ENCODE results near the gene SPEM3.

DNA sequence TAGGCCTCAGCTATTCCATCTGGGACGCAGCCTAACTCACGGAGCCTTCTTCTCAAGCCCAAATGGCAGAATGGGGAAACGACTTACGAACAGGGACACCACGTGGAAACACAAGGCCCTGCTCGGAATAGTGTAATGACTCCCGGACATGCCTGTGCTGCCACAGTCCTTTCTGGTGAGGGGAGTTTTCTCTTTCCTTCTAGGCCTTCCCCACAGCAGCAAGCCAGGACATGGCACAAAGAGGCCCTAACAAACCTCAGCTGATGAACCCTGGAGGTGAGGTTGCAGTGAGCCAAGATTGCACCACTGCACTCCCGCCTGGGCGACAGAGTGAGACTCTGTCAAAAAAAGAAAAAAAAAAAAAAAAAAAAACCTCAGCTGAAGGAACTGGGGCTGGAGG lies 35.4 kb downstream of the SPEM3 start:
- TF ChIP-seq, protein P1, sequence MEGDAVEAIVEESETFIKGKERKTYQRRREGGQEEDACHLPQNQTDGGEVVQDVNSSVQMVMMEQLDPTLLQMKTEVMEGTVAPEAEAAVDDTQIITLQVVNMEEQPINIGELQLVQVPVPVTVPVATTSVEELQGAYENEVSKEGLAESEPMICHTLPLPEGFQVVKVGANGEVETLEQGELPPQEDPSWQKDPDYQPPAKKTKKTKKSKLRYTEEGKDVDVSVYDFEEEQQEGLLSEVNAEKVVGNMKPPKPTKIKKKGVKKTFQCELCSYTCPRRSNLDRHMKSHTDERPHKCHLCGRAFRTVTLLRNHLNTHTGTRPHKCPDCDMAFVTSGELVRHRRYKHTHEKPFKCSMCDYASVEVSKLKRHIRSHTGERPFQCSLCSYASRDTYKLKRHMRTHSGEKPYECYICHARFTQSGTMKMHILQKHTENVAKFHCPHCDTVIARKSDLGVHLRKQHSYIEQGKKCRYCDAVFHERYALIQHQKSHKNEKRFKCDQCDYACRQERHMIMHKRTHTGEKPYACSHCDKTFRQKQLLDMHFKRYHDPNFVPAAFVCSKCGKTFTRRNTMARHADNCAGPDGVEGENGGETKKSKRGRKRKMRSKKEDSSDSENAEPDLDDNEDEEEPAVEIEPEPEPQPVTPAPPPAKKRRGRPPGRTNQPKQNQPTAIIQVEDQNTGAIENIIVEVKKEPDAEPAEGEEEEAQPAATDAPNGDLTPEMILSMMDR (conservative IDR thresholded peaks at IDR 0.05; ENCODE audit: low read length), result no peak
- TF ChIP-seq EZH2phosphoT487 (IDR thresholded peaks at IDR 0.05; ENCODE audit: borderline replicate concordance), result no peak
